ENCODE results near the gene REV3L.

Gene REV3L

GRCh38 chr6:111470991-111471390 lies 12.0 kb downstream of the REV3L start:
- Histone ChIP-seq H3K4me1 (ENCODE audit: insufficient read depth, low read length) (no peaks in the 10 kb centered on the region), H3K9ac (ENCODE audit: low read depth, low read length) (no peak overlapping the region), H3K9me3 (ENCODE audit: control insufficient read depth, insufficient read depth, low read length) (no peaks in the 10 kb centered on the region), H3K36me3 (ENCODE audit: insufficient read depth, low read length) (no peaks in the 10 kb centered on the region)

GRCh38 chr6:111469543-111469942 lies 13.5 kb downstream of the REV3L start:
- Histone ChIP-seq H3K4me1 (ENCODE audit: insufficient read depth, low read length) (no peaks in the 10 kb centered on the region), H3K9ac (ENCODE audit: low read depth, low read length) (no peak overlapping the region), H3K9me3 (ENCODE audit: control insufficient read depth, insufficient read depth, low read length) (no peaks in the 10 kb centered on the region), H3K36me3 (ENCODE audit: insufficient read depth, low read length) (no peaks in the 10 kb centered on the region)

GRCh38 chr6:111468329-111469012 lies 14.5 kb downstream of the REV3L start:
- Histone ChIP-seq H3K9ac (ENCODE audit: low read depth, low read length) (no peak overlapping the region), H3K9me3 (ENCODE audit: control insufficient read depth, insufficient read depth, low read length) (no peaks in the 10 kb centered on the region), H3K4me1 (ENCODE audit: insufficient read depth, low read length) (no peaks in the 10 kb centered on the region), H3K36me3 (ENCODE audit: insufficient read depth, low read length) (no peaks in the 10 kb centered on the region)

GRCh38 chr6:111464184-111464583 lies 18.8 kb downstream of the REV3L start:
- no peaks in the 10 kb centered on the region for H3K36me3 ChIP-seq (ENCODE audit: insufficient read depth, low read length)
- no peak overlapping the region for H3K9ac ChIP-seq (ENCODE audit: low read depth, low read length)
- no peaks in the 10 kb centered on the region for H3K9me3 ChIP-seq (ENCODE audit: control insufficient read depth, insufficient read depth, low read length)
- no peaks in the 10 kb centered on the region for H3K4me1 ChIP-seq (ENCODE audit: insufficient read depth, low read length)

GRCh38 chr6:111462770-111463391 lies 20.1 kb downstream of the REV3L start:
- no peaks in the 10 kb centered on the region for H3K4me1 ChIP-seq (ENCODE audit: insufficient read depth, low read length)
- no peak overlapping the region for H3K9ac ChIP-seq (ENCODE audit: low read depth, low read length)
- peaks cover 3% of the 10 kb centered on the region; the same call in 1 of the 2 replicates for H3K9me3 ChIP-seq (ENCODE audit: control insufficient read depth, insufficient read depth, low read length)
- no peaks in the 10 kb centered on the region for H3K36me3 ChIP-seq (ENCODE audit: insufficient read depth, low read length)

- Histone ChIP-seq H3K4me1 (ENCODE audit: insufficient read depth, low read length) (no peaks in the 10 kb centered on the region), H3K36me3 (ENCODE audit: insufficient read depth, low read length) (no peaks in the 10 kb centered on the region), H3K9me3 (ENCODE audit: control insufficient read depth, insufficient read depth, low read length) (peaks cover 3% of the 10 kb centered on the region; the same call in 1 of the 2 replicates), H3K9ac (ENCODE audit: low read depth, low read length) (no peak overlapping the region)
Observed at GRCh38 chr6:111461860-111462259, 21.2 kb downstream of the REV3L start.

- Histone ChIP-seq H3K9me3 (ENCODE audit: control insufficient read depth, insufficient read depth, low read length) (peaks cover 3% of the 10 kb centered on the region; the same call in 1 of the 2 replicates), H3K36me3 (ENCODE audit: insufficient read depth, low read length) (no peaks in the 10 kb centered on the region), H3K9ac (ENCODE audit: low read depth, low read length) (no peak overlapping the region), H3K4me1 (ENCODE audit: insufficient read depth, low read length) (no peaks in the 10 kb centered on the region)
Observed at GRCh38 chr6:111458670-111459232, 24.3 kb downstream of the REV3L start.

GRCh38 chr6:111456208-111456607 lies 26.8 kb downstream of the REV3L start:
- H3K9ac ChIP-seq (ENCODE audit: low read depth, low read length) = no peak overlapping the region
- H3K9me3 ChIP-seq (ENCODE audit: control insufficient read depth, insufficient read depth, low read length) = peaks cover 3% of the 10 kb centered on the region; the same call in 1 of the 2 replicates
- H3K4me1 ChIP-seq (ENCODE audit: insufficient read depth, low read length) = no peaks in the 10 kb centered on the region
- no peaks in the 10 kb centered on the region for H3K36me3 ChIP-seq (ENCODE audit: insufficient read depth, low read length)

- Histone ChIP-seq H3K36me3 (ENCODE audit: insufficient read depth, low read length) (no peaks in the 10 kb centered on the region), H3K9me3 (ENCODE audit: control insufficient read depth, insufficient read depth, low read length) (no peaks in the 10 kb centered on the region), H3K4me1 (ENCODE audit: insufficient read depth, low read length) (no peaks in the 10 kb centered on the region), H3K9ac (ENCODE audit: low read depth, low read length) (no peak overlapping the region)
Observed at GRCh38 chr6:111450636-111451035, 32.4 kb downstream of the REV3L start.

- H3K36me3 ChIP-seq (ENCODE audit: insufficient read depth, low read length) = no peaks in the 10 kb centered on the region
- no peaks in the 10 kb centered on the region for H3K4me1 ChIP-seq (ENCODE audit: insufficient read depth, low read length)
- H3K9me3 ChIP-seq (ENCODE audit: control insufficient read depth, insufficient read depth, low read length) = no peaks in the 10 kb centered on the region
- no peak overlapping the region for H3K9ac ChIP-seq (ENCODE audit: low read depth, low read length)
Observed at GRCh38 chr6:111450087-111450486, 32.9 kb downstream of the REV3L start.

GRCh38 chr6:111449129-111449528 lies 33.9 kb downstream of the REV3L start:
- Histone ChIP-seq H3K9ac (ENCODE audit: low read depth, low read length) (no peak overlapping the region), H3K9me3 (ENCODE audit: control insufficient read depth, insufficient read depth, low read length) (no peaks in the 10 kb centered on the region), H3K4me1 (ENCODE audit: insufficient read depth, low read length) (no peaks in the 10 kb centered on the region), H3K36me3 (ENCODE audit: insufficient read depth, low read length) (no peaks in the 10 kb centered on the region)

- Histone ChIP-seq H3K36me3 (ENCODE audit: insufficient read depth, low read length) (no peaks in the 10 kb centered on the region), H3K9ac (ENCODE audit: low read depth, low read length) (no peak overlapping the region), H3K9me3 (ENCODE audit: control insufficient read depth, insufficient read depth, low read length) (no peaks in the 10 kb centered on the region), H3K4me1 (ENCODE audit: insufficient read depth, low read length) (no peaks in the 10 kb centered on the region)
Observed at GRCh38 chr6:111447051-111447450, 36.0 kb downstream of the REV3L start.

GRCh38 chr6:111445861-111446267 lies 37.2 kb downstream of the REV3L start:
- H3K9me3 ChIP-seq (ENCODE audit: control insufficient read depth, insufficient read depth, low read length) = no peaks in the 10 kb centered on the region
- H3K9ac ChIP-seq (ENCODE audit: low read depth, low read length) = no peak overlapping the region
- no peaks in the 10 kb centered on the region for H3K4me1 ChIP-seq (ENCODE audit: insufficient read depth, low read length)
- no peaks in the 10 kb centered on the region for H3K36me3 ChIP-seq (ENCODE audit: insufficient read depth, low read length)

- Histone ChIP-seq H3K9ac (ENCODE audit: low read depth, low read length) (no peak overlapping the region), H3K4me1 (ENCODE audit: insufficient read depth, low read length) (no peaks in the 10 kb centered on the region), H3K36me3 (ENCODE audit: insufficient read depth, low read length) (no peaks in the 10 kb centered on the region), H3K9me3 (ENCODE audit: control insufficient read depth, insufficient read depth, low read length) (no peaks in the 10 kb centered on the region)
Observed at GRCh38 chr6:111444794-111445193, 38.2 kb downstream of the REV3L start.

- no peak overlapping the region for H3K9ac ChIP-seq (ENCODE audit: low read depth, low read length)
- H3K4me1 ChIP-seq (ENCODE audit: insufficient read depth, low read length) = no peaks in the 10 kb centered on the region
- H3K9me3 ChIP-seq (ENCODE audit: control insufficient read depth, insufficient read depth, low read length) = no peaks in the 10 kb centered on the region
- no peaks in the 10 kb centered on the region for H3K36me3 ChIP-seq (ENCODE audit: insufficient read depth, low read length)
Observed at GRCh38 chr6:111441678-111442243, 41.3 kb downstream of the REV3L start.

All from ES-I3 (cell line).